BLaER1 (cell line): ENCODE data around the gene SLC6A17.

Experiments used
- H3K27ac ChIP-seq: shearing (Covaris generic); formaldehyde crosslinking; 2 replicates; pipeline ENCODE4 v1.8.1; 2022
- H3K27me3 ChIP-seq: shearing (Covaris generic); formaldehyde crosslinking; 2 replicates; pipeline ENCODE4 v1.8.1; 2022
- H3K36me3 ChIP-seq: shearing (Covaris generic); formaldehyde crosslinking; 2 replicates; pipeline ENCODE4 v1.8.1; 2022
- H3K4me1 ChIP-seq: shearing (Covaris generic); formaldehyde crosslinking; 2 replicates; pipeline ENCODE4 v1.8.1; 2022
- H3K4me2 ChIP-seq: shearing (Covaris generic); formaldehyde crosslinking; 2 replicates; pipeline ENCODE4 v1.8.1; 2022
- H3K4me3 ChIP-seq: shearing (Covaris generic); formaldehyde crosslinking; 2 replicates; pipeline ENCODE4 v1.8.1; 2022
- H3K9ac ChIP-seq: shearing (Covaris generic); formaldehyde crosslinking; 2 replicates; pipeline ENCODE4 v1.8.1; 2022
- H3K9me3 ChIP-seq: shearing (Covaris generic); formaldehyde crosslinking; 2 replicates; pipeline ENCODE4 v1.8.1; 2022
- H4K20me1 ChIP-seq: shearing (Covaris generic); formaldehyde crosslinking; 2 replicates; pipeline ENCODE4 v1.8.1; 2022
- Cebpa-rat ChIP-seq: shearing (Covaris generic); IDR thresholded peaks from 2 replicates; pipeline ENCODE4 v1.8.1; 2022

Gene SLC6A17

DNA sequence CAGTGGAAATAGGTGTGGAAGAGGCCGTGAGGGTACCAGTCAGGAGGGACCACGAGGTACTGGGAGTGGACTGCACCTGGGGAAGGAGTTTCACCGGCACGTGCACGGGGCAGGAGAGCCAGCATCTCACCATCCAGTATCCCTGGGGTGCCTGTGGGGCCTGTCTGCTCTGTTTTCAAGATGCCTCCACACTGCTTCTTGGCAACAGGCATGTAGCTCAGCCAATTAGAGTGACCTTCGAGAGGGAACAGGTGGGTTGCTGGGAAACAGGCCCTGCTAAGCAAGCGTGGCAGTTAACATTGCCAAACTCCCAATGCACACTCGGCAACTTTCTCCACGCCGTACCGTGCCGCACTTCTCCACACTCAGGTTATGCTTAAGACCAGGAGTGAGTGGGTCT lies 77.5 kb downstream of the SLC6A17 start:
- no peak overlapping the region for H3K4me3 ChIP-seq
- no peak for TF ChIP-seq Cebpa-rat
- H4K20me1 ChIP-seq, result no peaks in the 10 kb centered on the region; the same call in 1 of the 2 replicates
- H3K27me3 ChIP-seq, result no peaks in the 10 kb centered on the region
- no peak overlapping the region for H3K9ac ChIP-seq
- H3K4me1 ChIP-seq, result peaks cover 11% of the 10 kb centered on the region
- H3K9me3 ChIP-seq, result no peaks in the 10 kb centered on the region
- H3K4me2 ChIP-seq, result no peak overlapping the region
- peaks cover 22% of the 10 kb centered on the region for H3K36me3 ChIP-seq
- H3K27ac ChIP-seq, result no peak overlapping the region

DNA sequence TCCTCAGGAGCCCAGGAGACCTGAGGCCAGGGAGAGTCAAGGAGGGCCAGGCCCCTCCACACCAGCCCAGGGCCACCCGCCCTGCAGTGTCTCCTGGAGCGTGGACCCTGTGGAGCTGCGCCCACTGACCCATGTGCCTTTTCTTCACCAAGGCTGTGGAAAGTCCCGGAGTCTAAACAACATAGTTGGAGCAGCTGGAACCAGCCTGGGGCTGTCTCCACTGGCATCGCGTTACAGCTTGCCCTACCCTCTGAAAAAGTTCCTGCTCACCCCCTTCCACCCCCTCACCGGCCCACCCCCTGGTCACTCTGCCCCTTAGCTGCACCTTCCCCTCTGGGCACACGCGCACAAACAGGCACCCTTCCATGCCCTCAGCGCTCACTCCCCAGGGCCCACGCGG lies 78.1 kb downstream of the SLC6A17 start:
- no peaks in the 10 kb centered on the region; the same call in 1 of the 2 replicates for H4K20me1 ChIP-seq
- peaks cover 12% of the 10 kb centered on the region for H3K4me1 ChIP-seq
- no peak overlapping the region for H3K27ac ChIP-seq
- no peaks in the 10 kb centered on the region for H3K27me3 ChIP-seq
- TF ChIP-seq Cebpa-rat, result no peak
- H3K9ac ChIP-seq, result no peak overlapping the region
- H3K9me3 ChIP-seq, result no peaks in the 10 kb centered on the region
- H3K4me3 ChIP-seq, result no peak overlapping the region
- H3K4me2 ChIP-seq, result no peak overlapping the region
- H3K36me3 ChIP-seq, result peaks cover 20% of the 10 kb centered on the region

DNA sequence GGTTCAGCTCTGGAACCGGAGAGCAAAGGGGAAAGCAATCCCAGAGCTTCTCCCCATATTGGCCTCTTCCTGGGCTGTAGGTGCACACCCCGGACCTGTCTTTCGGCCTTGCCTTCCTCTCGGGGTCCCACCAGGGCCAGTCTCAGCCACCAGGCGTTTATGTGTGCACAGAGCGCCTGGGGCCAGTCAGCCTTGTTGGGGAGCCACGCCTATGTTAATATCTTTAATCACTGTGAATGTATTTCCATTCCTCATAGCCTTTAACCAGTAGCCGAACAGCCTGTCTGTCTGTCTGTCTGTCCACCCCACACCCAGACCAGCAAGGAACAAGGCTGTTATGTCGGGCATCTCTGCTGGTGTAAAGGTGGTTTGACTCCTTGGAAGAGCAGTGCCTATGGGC lies 78.6 kb downstream of the SLC6A17 start:
- Histone ChIP-seq H3K36me3 (peaks cover 15% of the 10 kb centered on the region; the same call in 1 of the 2 replicates), H3K9me3 (no peaks in the 10 kb centered on the region), H3K4me2 (no peak overlapping the region), H3K4me1 (peaks cover 17% of the 10 kb centered on the region), H3K4me3 (no peak overlapping the region), H3K9ac (no peak overlapping the region), H4K20me1 (no peaks in the 10 kb centered on the region; the same call in 1 of the 2 replicates), H3K27ac (no peak overlapping the region), H3K27me3 (no peaks in the 10 kb centered on the region)
- TF ChIP-seq Cebpa-rat, result no peak

DNA sequence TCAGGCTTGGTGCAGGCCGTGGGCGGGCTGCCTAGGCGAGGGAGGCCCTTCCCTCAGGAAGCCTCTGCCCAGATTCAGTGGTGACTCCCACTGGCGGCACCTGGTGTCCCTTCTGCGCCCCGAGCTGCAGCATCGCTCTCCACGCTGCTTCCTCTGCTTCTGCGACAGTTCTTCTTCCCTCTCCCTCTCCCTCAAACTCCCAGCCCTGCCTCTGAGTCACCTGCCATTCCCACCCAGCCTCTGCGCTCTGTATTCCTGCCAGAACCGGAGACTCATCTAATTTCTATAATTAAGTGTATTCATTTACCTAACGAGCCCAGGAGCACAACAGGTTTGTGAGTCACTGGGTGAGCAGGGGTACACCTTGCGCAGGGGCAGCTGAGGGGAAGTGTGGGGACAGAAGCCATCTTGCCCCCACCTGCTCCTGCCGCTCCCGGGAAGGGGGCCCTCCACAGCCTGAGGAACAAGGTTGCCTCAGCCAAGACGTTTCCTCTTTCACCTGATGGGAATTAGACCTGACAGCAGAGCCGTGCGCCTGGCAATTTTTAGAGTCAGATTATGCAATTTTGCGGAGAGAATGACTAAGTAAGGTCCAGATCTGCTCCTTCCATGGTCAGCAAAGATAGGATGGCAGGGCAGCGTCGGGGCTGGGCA lies 79.2 kb downstream of the SLC6A17 start:
- H3K9me3 ChIP-seq, result no peaks in the 10 kb centered on the region
- H3K27ac ChIP-seq, result no peak overlapping the region
- no peak overlapping the region for H3K9ac ChIP-seq
- H3K4me2 ChIP-seq, result no peak overlapping the region
- H4K20me1 ChIP-seq, result no peaks in the 10 kb centered on the region; the same call in 1 of the 2 replicates
- H3K27me3 ChIP-seq, result no peaks in the 10 kb centered on the region
- H3K4me3 ChIP-seq, result no peak overlapping the region
- no peak for TF ChIP-seq Cebpa-rat
- H3K36me3 ChIP-seq, result peaks cover 9% of the 10 kb centered on the region; the same call in 1 of the 2 replicates
- H3K4me1 ChIP-seq, result peaks cover 20% of the 10 kb centered on the region

DNA sequence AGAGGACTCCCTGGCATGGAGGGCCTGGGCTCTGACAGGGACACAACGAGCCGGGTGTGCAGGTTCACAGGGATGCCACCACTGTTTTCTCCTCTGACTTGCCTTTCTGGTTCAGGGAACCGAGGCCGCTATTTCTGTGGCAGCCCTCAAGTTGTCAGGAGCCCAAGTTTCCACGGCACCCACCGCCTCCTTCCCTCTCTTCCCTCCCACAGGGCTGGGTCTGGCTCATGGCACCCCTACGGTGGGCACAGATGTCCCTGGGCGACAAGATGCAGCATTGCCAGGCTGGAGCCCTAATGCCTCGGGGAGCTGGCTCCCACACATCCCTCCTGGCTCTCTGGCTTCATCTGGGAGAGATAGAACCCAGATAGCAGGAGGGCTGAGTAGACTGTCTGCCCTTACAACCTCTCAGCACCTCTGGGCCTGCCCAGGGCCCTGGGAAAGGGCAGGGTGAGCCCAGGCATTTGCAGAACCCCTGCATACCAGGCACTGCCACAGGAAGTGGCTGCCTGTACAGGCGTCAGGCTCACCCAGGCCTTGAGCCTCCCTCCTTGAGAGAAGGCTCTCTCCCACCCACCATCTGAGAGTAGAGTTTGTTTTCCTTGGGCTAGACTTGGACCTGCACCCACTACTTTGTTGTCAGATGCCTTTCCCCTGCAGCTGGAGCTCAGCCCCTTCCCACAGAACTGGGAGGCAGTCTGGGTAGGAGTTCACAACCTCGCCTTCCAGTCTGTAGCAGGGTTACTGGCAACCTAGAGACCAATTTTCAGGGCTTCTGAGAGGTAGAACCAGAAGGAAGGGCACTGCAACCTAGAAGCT lies 80.3 kb downstream of the SLC6A17 start:
- no peak overlapping the region for H3K9ac ChIP-seq
- no peaks in the 10 kb centered on the region; the same call in 1 of the 2 replicates for H4K20me1 ChIP-seq
- H3K4me2 ChIP-seq, result peak overlapping the region; percentile 24; the same call in 1 of the 2 replicates
- TF ChIP-seq Cebpa-rat, result no peak
- no peaks in the 10 kb centered on the region for H3K27me3 ChIP-seq
- no peaks in the 10 kb centered on the region for H3K9me3 ChIP-seq
- peaks cover 25% of the 10 kb centered on the region for H3K4me1 ChIP-seq
- H3K4me3 ChIP-seq, result no peak overlapping the region
- peaks cover 7% of the 10 kb centered on the region; the same call in 1 of the 2 replicates for H3K36me3 ChIP-seq
- H3K27ac ChIP-seq, result 0 out of 2 replicates have a peak overlapping the region, but pooled peaks have one; percentile 26

DNA sequence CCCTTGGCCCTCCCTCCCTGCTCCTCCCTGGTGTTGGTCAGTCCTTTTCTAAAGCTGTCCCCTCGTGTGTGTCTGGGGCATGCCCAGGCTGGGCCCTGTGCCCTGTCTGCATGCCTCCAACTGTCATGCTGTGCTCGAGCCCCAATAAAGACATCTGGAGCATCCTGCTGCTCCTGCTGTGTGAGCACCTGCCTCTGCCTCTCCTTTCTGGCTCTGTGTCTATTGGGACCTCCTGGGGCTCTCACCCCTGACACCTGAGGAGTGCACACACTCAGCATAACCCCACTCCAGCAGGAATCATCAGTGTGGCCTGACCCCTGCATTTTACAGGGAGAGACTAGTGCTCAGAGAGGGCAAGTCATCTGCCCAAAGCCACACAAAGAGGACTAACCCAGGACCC lies 83.6 kb downstream of the SLC6A17 start:
- Histone ChIP-seq H3K27ac (no peak overlapping the region), H4K20me1 (no peaks in the 10 kb centered on the region), H3K4me1 (peaks cover 58% of the 10 kb centered on the region), H3K4me2 (no peak overlapping the region), H3K9ac (no peak overlapping the region), H3K27me3 (no peaks in the 10 kb centered on the region), H3K36me3 (no peaks in the 10 kb centered on the region), H3K4me3 (no peak overlapping the region), H3K9me3 (no peaks in the 10 kb centered on the region)
- TF ChIP-seq Cebpa-rat, result no peak

DNA sequence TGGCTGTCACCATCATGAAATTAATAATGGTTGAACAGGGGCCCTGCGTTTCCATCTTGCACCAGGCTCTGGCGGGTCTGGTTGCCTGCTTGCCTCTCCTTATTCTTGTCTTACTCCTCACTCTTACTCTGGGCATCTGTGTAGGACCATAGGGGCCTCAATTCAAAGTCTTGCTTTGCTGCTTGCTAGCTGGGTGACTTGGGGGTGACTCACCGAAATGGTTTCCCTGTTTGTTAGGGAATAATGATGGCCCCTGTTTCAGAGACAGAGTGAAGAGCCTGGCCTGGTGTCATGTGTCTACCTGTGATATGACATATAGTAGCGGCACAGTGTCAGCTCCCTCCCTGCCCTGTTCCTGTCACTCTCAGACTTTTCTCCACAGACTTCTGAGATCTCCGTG lies 84.4 kb downstream of the SLC6A17 start:
- Histone ChIP-seq H3K36me3 (no peaks in the 10 kb centered on the region), H3K4me2 (no peak overlapping the region; the same call in 1 of the 2 replicates)
- no peak for TF ChIP-seq Cebpa-rat

DNA sequence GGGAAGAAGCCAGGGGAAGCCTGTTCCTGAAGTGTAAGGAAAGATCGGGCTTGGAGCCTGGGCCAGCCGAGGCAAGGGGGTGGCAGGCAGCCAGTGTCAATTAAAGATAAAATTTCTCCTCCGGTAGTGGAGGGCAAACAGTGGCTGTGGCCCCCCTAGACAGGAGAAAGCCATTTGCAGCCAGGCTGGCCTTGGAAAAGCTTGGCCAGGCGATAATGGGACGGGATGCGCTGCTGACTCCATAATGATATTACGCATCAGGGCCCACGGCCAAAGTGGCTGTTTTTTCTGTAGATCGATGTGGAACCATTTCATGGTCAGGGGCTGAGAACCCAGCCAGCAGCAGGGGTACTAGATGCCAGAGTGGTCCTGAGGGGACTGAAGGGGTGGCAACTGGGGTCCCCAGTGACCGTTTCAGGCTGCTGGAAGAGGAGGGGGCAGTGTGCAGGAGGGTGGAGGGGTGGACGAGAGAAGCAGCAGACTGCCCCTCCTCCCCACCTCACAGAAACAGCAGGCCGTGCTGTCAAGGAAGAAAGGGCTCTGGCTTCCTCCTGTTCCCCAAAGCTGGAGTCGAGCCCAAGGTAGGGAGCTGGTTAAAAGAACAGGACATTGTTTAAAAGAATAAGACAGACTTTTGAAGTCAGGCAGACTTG lies 85.0 kb downstream of the SLC6A17 start:
- Histone ChIP-seq H3K9me3 (no peaks in the 10 kb centered on the region), H3K27ac (peak overlapping the region; percentile 39), H3K27me3 (no peaks in the 10 kb centered on the region), H3K4me2 (peak overlapping the region; percentile 43), H3K36me3 (no peaks in the 10 kb centered on the region), H3K9ac (no peak overlapping the region), H4K20me1 (no peaks in the 10 kb centered on the region), H3K4me1 (peaks cover 70% of the 10 kb centered on the region), H3K4me3 (no peak overlapping the region)
- TF ChIP-seq Cebpa-rat, result no peak

More for the DNA sequence above, 84.4 kb downstream of the SLC6A17 start:
- Histone ChIP-seq H3K9me3 (no peaks in the 10 kb centered on the region), H3K4me1 (peaks cover 66% of the 10 kb centered on the region), H3K4me3 (no peak overlapping the region), H3K9ac (no peak overlapping the region), H4K20me1 (no peaks in the 10 kb centered on the region), H3K27ac (no peak overlapping the region), H3K27me3 (no peaks in the 10 kb centered on the region)

DNA sequence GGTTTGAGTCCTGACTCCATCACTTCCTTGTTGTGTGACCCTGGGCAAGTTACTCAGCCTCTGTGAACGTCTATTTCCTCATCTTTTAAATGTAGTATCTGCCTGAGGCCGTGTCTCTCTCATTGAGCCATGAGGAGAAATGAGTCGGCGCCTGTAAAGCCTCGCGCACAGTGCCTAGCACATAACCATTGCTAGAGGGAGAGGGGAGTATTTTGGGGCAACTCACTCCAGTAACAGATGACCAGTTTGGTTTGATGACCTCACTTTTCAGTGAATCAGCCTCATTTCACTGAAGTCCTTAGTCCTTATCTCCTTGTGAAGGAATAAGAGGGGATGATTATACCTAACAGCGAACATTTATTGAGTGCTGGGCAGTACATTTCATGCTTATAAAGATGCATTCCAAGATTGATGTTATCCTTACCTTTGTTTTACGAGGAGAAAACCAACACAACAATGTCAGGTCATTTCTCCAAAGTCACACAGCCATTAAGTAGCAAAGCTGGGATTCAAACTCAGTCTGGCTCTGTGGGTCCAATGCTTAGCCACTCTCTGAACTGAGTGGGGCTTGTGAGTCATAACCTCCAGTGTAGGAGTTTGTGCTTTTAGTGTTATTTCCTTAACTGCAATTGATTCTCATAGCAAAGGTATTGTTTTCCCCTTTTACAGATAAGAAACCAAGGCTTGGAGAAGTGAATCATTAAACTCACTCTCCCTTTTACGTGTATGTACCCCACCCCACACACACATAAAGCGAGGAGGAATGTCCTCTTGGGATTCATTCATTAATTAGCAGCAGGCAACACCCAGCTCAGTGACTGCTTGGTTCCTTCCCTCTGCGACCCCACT lies 85.8 kb downstream of the SLC6A17 start:
- Histone ChIP-seq H3K9me3 (no peaks in the 10 kb centered on the region), H3K4me1 (peaks cover 70% of the 10 kb centered on the region), H3K36me3 (no peaks in the 10 kb centered on the region), H4K20me1 (no peaks in the 10 kb centered on the region), H3K4me2 (peak overlapping the region; percentile 90), H3K4me3 (no peak overlapping the region), H3K27ac (peak overlapping the region; percentile 39), H3K9ac (no peak overlapping the region), H3K27me3 (no peaks in the 10 kb centered on the region)
- no peak for TF ChIP-seq Cebpa-rat
